Lower leg skin (tissue), 4 donors: ENCODE results near the gene KIDINS220. TPM values are rescaled to one million over a fixed set of nuclear protein-coding genes. Genes with fewer than 3 reads are reported as not detected.

Experiments
- DNase-seq, 2 donors: peaks; one replicate each; pipeline ENCODE4 v3.0.0-alpha.2; 2019; ENCODE audit warnings: low spot score in 2 of 2
- H3K4me3 ChIP-seq: fragments of 200-600 bp; sonication (generic); 2 replicates; pipeline ENCODE4 v1.5.1; 2017; ENCODE audit warnings: mild to moderate bottlenecking, low read depth; ENCODE audit not compliant: poor library complexity, severe bottlenecking
- CTCF ChIP-seq, 3 donors: fragments of 450-650 bp; IDR thresholded peaks; one replicate each; pipeline ENCODE4 v1.5.1; 2016; ENCODE audit warnings: antibody characterized with exemption in 3 of 3, mild to moderate bottlenecking in 3 of 3, moderate library complexity in 2 of 3
- POLR2A ChIP-seq, 2 donors: fragments of 450-650 bp; IDR thresholded peaks; one replicate each; pipeline ENCODE4 v1.6.1; 2016 to 2017; ENCODE audit warnings: antibody characterized with exemption in 2 of 2, mild to moderate bottlenecking in 1 of 2, moderate library complexity in 1 of 2
- WGBS, 2 donors: methylation state at CpG; one replicate each; pipeline ENCODE4 v1.1.5; 2018; 5-methylcytosine and 5-hydroxymethylcytosine counted together
- intact Hi-C: fragments of 100-400 bp; cut with DNase I; formaldehyde crosslinking; loops from one replicate; pipeline ENCODE4 v1.15.0; 2023; ENCODE audit warnings: low total_unique reads
- total RNA-seq, 4 donors: library from RNA; depleted of rRNA; stranded (reverse); fragments of >200 nt; gene quantifications; one replicate each; pipeline ENCODE4 v1.1.0, GENCODE V29; 2016

KIDINS220 gene
- total RNA-seq, 4 donors from 2014 or later, result 44.6 to 65.0 (median 51.9) TPM

- TF ChIP-seq CTCF (IDR thresholded peaks at IDR 0.05) (no peak), POLR2A (IDR thresholded peaks at IDR 0.05) (no peak)
- no peak overlapping the region for H3K4me3 ChIP-seq
- intact Hi-C loops, result no loop called here
- 91 to 94% methylated on average over 1 of the region's 1 CpG for WGBS, 2 donors
- DNase-seq, result no peak
Measured at GRCh38 chr2:8767324-8767723, 70.1 kb downstream of the KIDINS220 start.

GRCh38 chr2:8761529-8762164, 75.8 kb downstream of the KIDINS220 start:
- no peak for DNase-seq
- H3K4me3 ChIP-seq, result no peak overlapping the region
- WGBS, 2 donors, result 78 to 79% methylated on average over 1 of the region's 1 CpG
- intact Hi-C loops, result no loop called here
- TF ChIP-seq POLR2A (IDR thresholded peaks at IDR 0.05) (no peak), CTCF (IDR thresholded peaks at IDR 0.05) (no peak)

- intact Hi-C loops, result no loop called here
- no peak overlapping the region for H3K4me3 ChIP-seq
- TF ChIP-seq POLR2A (IDR thresholded peaks at IDR 0.05), result no peak
- no peak for TF ChIP-seq CTCF (IDR thresholded peaks at IDR 0.05)
- WGBS, 2 donors, result 86 to 93% methylated on average over 5 of the region's 5 CpGs
- DNase-seq, result no peak
Measured at GRCh38 chr2:8756716-8757115, 80.7 kb downstream of the KIDINS220 start.

- no peak for DNase-seq
- H3K4me3 ChIP-seq, result no peak overlapping the region
- intact Hi-C loops, result no loop called here
- no peak for TF ChIP-seq CTCF (IDR thresholded peaks at IDR 0.05)
- TF ChIP-seq POLR2A (IDR thresholded peaks at IDR 0.05), result no peak
Measured at GRCh38 chr2:8756230-8756629, 81.2 kb downstream of the KIDINS220 start.

GRCh38 chr2:8754106-8754776, 83.2 kb downstream of the KIDINS220 start:
- intact Hi-C loops, result no loop called here
- no peak overlapping the region for H3K4me3 ChIP-seq
- no peak for DNase-seq
- no peak for TF ChIP-seq POLR2A (IDR thresholded peaks at IDR 0.05)
- no peak for TF ChIP-seq CTCF (IDR thresholded peaks at IDR 0.05)

- 77 to 81% methylated on average over 3 of the region's 3 CpGs for WGBS, 2 donors
- no peak overlapping the region for H3K4me3 ChIP-seq
- no peak for DNase-seq
- TF ChIP-seq POLR2A (IDR thresholded peaks at IDR 0.05), result no peak
- intact Hi-C loops, result no loop called here
Measured at GRCh38 chr2:8753609-8754008, 83.8 kb downstream of the KIDINS220 start.
